ENCODE measurements around the gene PRB4.

GRCh38 chr12:11344500-11344899 lies 34.3 kb upstream of the PRB4 start:
- TF ChIP-seq ZNF274 (IDR thresholded peaks at IDR 0.05; ENCODE audit: low read depth, low read length) (no peak), YY1 (IDR thresholded peaks at IDR 0.05; ENCODE audit: insufficient read depth, insufficient read length) (no peak), SUZ12 (IDR thresholded peaks at IDR 0.05; ENCODE audit: extremely low read depth, insufficient read depth, insufficient read length) (no peak)

All from NT2/D1 (cell line).